Effector memory CD4-positive, alpha-beta T cell (primary cell): ENCODE results near the gene TET3.

Experiments used
- DNase-seq, 3 donors: peaks; one replicate each; pipeline ENCODE4 v3.0.0-alpha.2; 2020
- H3K27ac ChIP-seq: 2 replicates; pipeline ENCODE4 v1.7.0; 2013; ENCODE audit warnings: mild to moderate bottlenecking, low read length, moderate library complexity; ENCODE audit not compliant: insufficient read depth, poor library complexity, severe bottlenecking
- H3K27me3 ChIP-seq: replicated peaks from 2 replicates; pipeline ENCODE4 v1.7.0; 2013; ENCODE audit warnings: mild to moderate bottlenecking, low read length; ENCODE audit not compliant: insufficient read depth, control insufficient read depth, poor library complexity, severe bottlenecking
- H3K36me3 ChIP-seq: 2 replicates; pipeline ENCODE4 v1.7.0; 2013; ENCODE audit warnings: mild to moderate bottlenecking, low read length, moderate library complexity; ENCODE audit not compliant: control insufficient read depth, insufficient read depth
- H3K4me1 ChIP-seq: 2 replicates; pipeline ENCODE4 v1.7.0; 2013; ENCODE audit warnings: low read length, mild to moderate bottlenecking; ENCODE audit not compliant: control insufficient read depth, insufficient read depth, poor library complexity, severe bottlenecking
- H3K4me3 ChIP-seq: 2 replicates; pipeline ENCODE4 v1.7.0; 2013; ENCODE audit warnings: low read length, low read depth, mild to moderate bottlenecking; ENCODE audit not compliant: insufficient read depth, poor library complexity, severe bottlenecking
- H3K9me3 ChIP-seq: 2 replicates; pipeline ENCODE4 v1.7.0; 2013; ENCODE audit warnings: mild to moderate bottlenecking, low read length, moderate library complexity; ENCODE audit not compliant: control insufficient read depth

Gene TET3

GRCh38 chr2:74028290-74028689 lies 43.6 kb downstream of the TET3 start:
- no peaks in the 10 kb centered on the region for H3K9me3 ChIP-seq
- H3K4me1 ChIP-seq: peaks cover 23% of the 10 kb centered on the region
- no peak for DNase-seq
- no peaks in the 10 kb centered on the region for H3K27me3 ChIP-seq
- no peak overlapping the region for H3K4me3 ChIP-seq
- H3K27ac ChIP-seq: no peak overlapping the region
- H3K36me3 ChIP-seq: no peaks in the 10 kb centered on the region

DNA sequence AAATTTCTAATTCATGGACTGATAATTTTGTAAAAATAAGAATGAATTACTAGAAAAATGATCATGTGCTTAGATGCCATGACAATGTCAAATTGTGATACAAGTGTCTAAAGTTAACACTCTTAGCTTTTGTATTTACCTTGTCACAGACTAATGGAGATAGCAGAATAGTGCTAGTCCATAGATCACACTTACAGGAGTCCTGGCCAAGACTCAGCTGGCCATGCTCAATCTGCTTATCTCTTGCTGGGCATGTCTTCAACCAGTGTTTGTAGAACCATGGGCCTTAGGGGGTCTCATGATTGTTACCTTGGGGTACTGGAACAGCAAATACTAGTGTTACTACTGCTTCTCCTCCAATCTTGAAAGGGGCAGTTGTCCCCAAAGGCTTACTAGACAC lies 44.0 kb downstream of the TET3 start:
- Histone ChIP-seq H3K27me3 (no peaks in the 10 kb centered on the region), H3K9me3 (no peaks in the 10 kb centered on the region), H3K36me3 (no peaks in the 10 kb centered on the region), H3K27ac (no peak overlapping the region), H3K4me3 (no peak overlapping the region), H3K4me1 (peaks cover 23% of the 10 kb centered on the region)
- no peak for DNase-seq

DNA sequence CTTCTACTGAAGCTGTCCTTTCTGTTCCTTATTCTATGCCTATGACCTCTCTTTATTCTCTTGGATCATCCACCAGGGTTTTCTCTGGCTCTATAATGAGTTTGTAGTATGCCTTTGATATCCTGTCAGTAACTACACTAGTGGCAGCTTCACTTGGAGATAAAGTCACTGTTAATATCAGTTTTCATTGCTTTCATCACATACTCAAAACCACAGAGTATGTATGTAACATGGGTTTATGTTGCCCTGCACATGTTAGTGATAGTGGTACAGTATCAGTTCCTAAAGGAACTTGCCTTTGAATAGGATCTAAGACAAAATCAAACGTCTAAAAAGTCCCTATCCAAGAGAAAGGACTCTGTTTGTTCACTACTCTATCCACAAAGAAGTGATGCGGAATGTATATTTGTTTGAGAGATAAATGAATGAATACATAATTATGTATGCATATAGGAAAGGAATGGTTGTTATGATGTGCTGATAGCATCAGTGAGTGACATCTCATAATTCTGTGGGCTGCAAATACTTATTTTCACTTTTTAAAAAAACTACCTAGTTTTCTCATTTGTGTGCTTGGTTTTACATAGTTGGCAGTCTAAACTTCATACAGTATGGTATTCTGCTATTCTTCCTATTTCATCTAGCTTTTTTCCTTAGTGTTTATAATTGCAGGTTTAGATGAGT lies 45.1 kb downstream of the TET3 start:
- Histone ChIP-seq H3K9me3 (no peaks in the 10 kb centered on the region), H3K36me3 (no peaks in the 10 kb centered on the region), H3K27me3 (no peaks in the 10 kb centered on the region), H3K27ac (no peak overlapping the region), H3K4me1 (peaks cover 23% of the 10 kb centered on the region), H3K4me3 (no peak overlapping the region)
- no peak for DNase-seq

GRCh38 chr2:74031221-74031620 lies 46.5 kb downstream of the TET3 start:
- Histone ChIP-seq H3K4me3 (no peak overlapping the region), H3K27ac (no peak overlapping the region), H3K36me3 (no peaks in the 10 kb centered on the region), H3K9me3 (no peaks in the 10 kb centered on the region), H3K27me3 (no peaks in the 10 kb centered on the region), H3K4me1 (peaks cover 21% of the 10 kb centered on the region)
- DNase-seq: no peak

DNA sequence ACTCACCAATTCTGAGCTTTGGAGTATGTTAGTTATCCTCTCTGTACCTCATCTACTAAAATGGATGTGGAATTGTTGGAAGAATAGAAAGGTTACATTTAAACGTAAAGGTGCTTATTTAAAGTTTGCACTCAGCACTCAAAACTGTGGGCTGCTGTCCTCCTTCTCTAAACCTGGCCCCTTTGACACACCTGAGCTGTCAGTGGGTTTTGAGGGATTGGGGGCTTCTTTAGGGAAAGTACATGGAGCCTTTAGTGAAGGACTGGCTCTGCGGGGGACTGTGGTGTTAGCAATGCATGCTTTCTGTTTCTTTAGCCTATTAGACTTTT lies 47.2 kb downstream of the TET3 start:
- no peak for DNase-seq
- Histone ChIP-seq H3K27ac (no peak overlapping the region), H3K9me3 (no peaks in the 10 kb centered on the region), H3K4me1 (peaks cover 19% of the 10 kb centered on the region), H3K4me3 (peak overlapping the region; percentile 27), H3K36me3 (no peaks in the 10 kb centered on the region), H3K27me3 (no peaks in the 10 kb centered on the region)

DNA sequence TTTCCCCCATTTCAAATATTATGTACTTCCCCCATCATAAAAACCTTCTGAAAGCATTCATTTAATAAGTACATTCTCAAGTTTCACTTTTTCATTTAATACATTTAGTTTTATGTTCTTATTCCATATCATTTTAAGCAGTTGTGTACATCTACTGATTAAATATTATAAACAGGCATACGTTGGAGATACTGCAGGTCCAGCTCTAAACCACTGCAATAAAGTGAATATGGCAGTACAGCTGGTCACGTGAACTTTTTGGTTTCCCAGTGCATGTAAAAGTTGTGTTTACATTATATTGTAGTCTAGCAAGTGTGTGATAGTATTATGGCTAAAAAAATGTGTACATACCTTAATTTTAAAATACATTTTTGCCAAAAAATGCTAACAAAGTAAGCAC lies 48.7 kb downstream of the TET3 start:
- H3K9me3 ChIP-seq: no peaks in the 10 kb centered on the region
- no peaks in the 10 kb centered on the region for H3K27me3 ChIP-seq
- DNase-seq: no peak
- H3K4me3 ChIP-seq: no peak overlapping the region
- H3K36me3 ChIP-seq: no peaks in the 10 kb centered on the region
- no peak overlapping the region for H3K27ac ChIP-seq
- peaks cover 19% of the 10 kb centered on the region for H3K4me1 ChIP-seq
